Stimulated activated CD8-positive, alpha-beta memory T cell treated with anti-CD3 and anti-CD28 coated beads, Interleukin-12 subunit alpha, Interleukin-12 subunit beta, amount 100 ng/mL, for 4 hours (primary cell): ENCODE measurements around the gene ZFYVE9.
A peak's percentile ranks its signal among the peaks of the same experiment; 100 is the strongest.

ENCODE experiments used
- DNase-seq: peaks from one replicate; pipeline ENCODE4 v3.0.0-alpha.2; 2020; ENCODE audit warnings: low read depth

The ZFYVE9 gene

GRCh38 chr1:52337439-52337838 lies 195.6 kb downstream of the ZFYVE9 start:
- DNase-seq = no peak

GRCh38 chr1:52341655-52342260 lies 199.9 kb downstream of the ZFYVE9 start:
- DNase-seq = no peak

- DNase-seq = no peak
These were observed 202.1 kb downstream of the ZFYVE9 start for GRCh38 chr1:52343979-52344378.

GRCh38 chr1:52345252-52345651 lies 203.4 kb downstream of the ZFYVE9 start:
- no peak for DNase-seq

- no peak for DNase-seq
These were observed 204.8 kb downstream of the ZFYVE9 start for GRCh38 chr1:52346653-52347052.

GRCh38 chr1:52348704-52349300 lies 206.9 kb downstream of the ZFYVE9 start:
- no peak for DNase-seq

GRCh38 chr1:52352690-52353089 lies 210.8 kb downstream of the ZFYVE9 start:
- no peak for DNase-seq

GRCh38 chr1:52355436-52355835 lies 213.5 kb downstream of the ZFYVE9 start:
- DNase-seq = no peak

- DNase-seq = no peak
These were observed 214.1 kb downstream of the ZFYVE9 start for GRCh38 chr1:52355847-52356505.

GRCh38 chr1:52356818-52357355 lies 215.0 kb downstream of the ZFYVE9 start:
- DNase-seq = no peak

- no peak for DNase-seq
These were observed 215.5 kb downstream of the ZFYVE9 start for GRCh38 chr1:52357397-52357796.

GRCh38 chr1:52358851-52359497 lies 217.1 kb downstream of the ZFYVE9 start:
- no peak for DNase-seq

GRCh38 chr1:52359676-52360594 lies 218.0 kb downstream of the ZFYVE9 start:
- no peak for DNase-seq

GRCh38 chr1:52360595-52360968 lies 218.7 kb downstream of the ZFYVE9 start:
- no peak for DNase-seq

- DNase-seq = no peak
These were observed 222.4 kb downstream of the ZFYVE9 start for GRCh38 chr1:52364235-52364839.

GRCh38 chr1:52365071-52365745 lies 223.3 kb downstream of the ZFYVE9 start:
- no peak for DNase-seq

GRCh38 chr1:52365746-52366516 lies 224.0 kb downstream of the ZFYVE9 start, which contains the start of gene CC2D1B:
CC2D1B (minus strand) TSS chr1:52366205; CDS start chr1:52364620, 1,585 bp downstream.
- peak; percentile 99 for DNase-seq

GRCh38 chr1:52366517-52366827 lies 224.6 kb downstream of the ZFYVE9 start:
- no peak for DNase-seq

GRCh38 chr1:52367272-52367671 lies 225.4 kb downstream of the ZFYVE9 start:
- no peak for DNase-seq
